ENCODE data around the gene KCNB1.
"Not testable (repeated sequence)": the region's sequence is repeated elsewhere in the genome, so short reads cannot be mapped to it uniquely, and the experiment has no call there.

KCNB1 gene

GRCh38 chr20:49411221-49411925, 71.1 kb downstream of the KCNB1 start:
- H3K4me2 ChIP-seq (ENCODE audit: low read length) = no peak overlapping the region
- no peaks in the 10 kb centered on the region for H3K36me3 ChIP-seq (ENCODE audit: control insufficient read depth, low read length)
- H3K27me3 ChIP-seq (ENCODE audit: control insufficient read depth, low read length) = peaks cover 22% of the 10 kb centered on the region
- H3F3A ChIP-seq (ENCODE audit: control insufficient read depth, insufficient read depth) = no peaks in the 10 kb centered on the region
- H3K4me3 ChIP-seq (ENCODE audit: low read length) = no peak overlapping the region
- no peak overlapping the region for H3K27ac ChIP-seq (ENCODE audit: low read depth, low read length)
- no peaks in the 10 kb centered on the region for H3K79me2 ChIP-seq (ENCODE audit: control insufficient read depth, low read length)
- no peaks in the 10 kb centered on the region for H3K9me2 ChIP-seq (replicated peaks; ENCODE audit: control insufficient read depth, low read length)
- no peaks in the 10 kb centered on the region for H4K20me1 ChIP-seq (ENCODE audit: control insufficient read depth, insufficient read depth, low read depth, low read length)
- H3K9me3 ChIP-seq (ENCODE audit: control insufficient read depth, insufficient read depth, low read length) = no peaks in the 10 kb centered on the region
- TF ChIP-seq CTCF (IDR thresholded peaks at IDR 0.05; ENCODE audit: low read depth, low read length, poor library complexity, severe bottlenecking) = no peak
- no peak for TF ChIP-seq EZH2phosphoT487 (IDR thresholded peaks at IDR 0.05; ENCODE audit: borderline replicate concordance, low read length)
- H3K4me1 ChIP-seq (ENCODE audit: control insufficient read depth, low read length) = no peaks in the 10 kb centered on the region

GRCh38 chr20:49409975-49410621, 72.4 kb downstream of the KCNB1 start:
- H3K79me2 ChIP-seq (ENCODE audit: control insufficient read depth, low read length); H3K9me3 ChIP-seq (ENCODE audit: control insufficient read depth, insufficient read depth, low read length); H3K4me1 ChIP-seq (ENCODE audit: control insufficient read depth, low read length); H3K9me2 ChIP-seq (replicated peaks; ENCODE audit: control insufficient read depth, low read length); H3K4me3 ChIP-seq (ENCODE audit: low read length); H3K27ac ChIP-seq (ENCODE audit: low read depth, low read length); H4K20me1 ChIP-seq (ENCODE audit: control insufficient read depth, insufficient read depth, low read depth, low read length); H3K4me2 ChIP-seq (ENCODE audit: low read length); H3K36me3 ChIP-seq (ENCODE audit: control insufficient read depth, low read length); H3F3A ChIP-seq (ENCODE audit: control insufficient read depth, insufficient read depth): not testable (repeated sequence)
- H3K27me3 ChIP-seq (ENCODE audit: control insufficient read depth, low read length) = peaks cover 24% of the 10 kb centered on the region

- Histone ChIP-seq H3K4me3 (ENCODE audit: low read length) (no peak overlapping the region), H3K36me3 (ENCODE audit: control insufficient read depth, low read length) (no peaks in the 10 kb centered on the region), H3K79me2 (ENCODE audit: control insufficient read depth, low read length) (no peaks in the 10 kb centered on the region), H3K27ac (ENCODE audit: low read depth, low read length) (no peak overlapping the region), H3K27me3 (ENCODE audit: control insufficient read depth, low read length) (peaks cover 22% of the 10 kb centered on the region), H3K9me2 (replicated peaks; ENCODE audit: control insufficient read depth, low read length) (no peaks in the 10 kb centered on the region), H4K20me1 (ENCODE audit: control insufficient read depth, insufficient read depth, low read depth, low read length) (no peaks in the 10 kb centered on the region), H3K4me2 (ENCODE audit: low read length) (no peak overlapping the region), H3F3A (ENCODE audit: control insufficient read depth, insufficient read depth) (no peaks in the 10 kb centered on the region), H3K4me1 (ENCODE audit: control insufficient read depth, low read length) (no peaks in the 10 kb centered on the region), H3K9me3 (ENCODE audit: control insufficient read depth, insufficient read depth, low read length) (no peaks in the 10 kb centered on the region)
- TF ChIP-seq EZH2phosphoT487 (IDR thresholded peaks at IDR 0.05; ENCODE audit: borderline replicate concordance, low read length) (no peak), CTCF (IDR thresholded peaks at IDR 0.05; ENCODE audit: low read depth, low read length, poor library complexity, severe bottlenecking) (no peak)
Measured at GRCh38 chr20:49409302-49409974, 73.0 kb downstream of the KCNB1 start.

All from DOHH2 (cell line).